Right lobe of liver (tissue), 6 donors: ENCODE measurements around the gene IFNAR1. TPM values are rescaled to one million over a fixed set of nuclear protein-coding genes. Genes with fewer than 3 reads are reported as not detected.

Experiments
- ATAC-seq, 4 donors: fragments of 200-7000 bp; cut with Tn5 transposase; one replicate each; pipeline ENCODE4 v1.9.1; 2020; ENCODE audit warnings: mild to moderate bottlenecking in 4 of 4, moderate library complexity in 4 of 4
- DNase-seq, 3 donors: peaks; one replicate each; pipeline ENCODE4 v3.0.0-alpha.2; 2020
- H3K27ac ChIP-seq, 3 donors: fragments of 200-600 bp; one replicate each; pipeline ENCODE4 v1.8.0; 2022
- H3K27me3 ChIP-seq, 2 donors: fragments of 200-600 bp; one replicate each; pipeline ENCODE4 v1.8.0; 2022
- H3K36me3 ChIP-seq, 4 donors: fragments of 200-600 bp; sonication (generic) in 1 of 4; one replicate each; pipeline versions ENCODE4 v1.5.1 to v1.8.0; 2017 to 2022; ENCODE audit warnings: control low read depth in 1 of 4
- H3K4me1 ChIP-seq, 4 donors: fragments of 200-600 bp; sonication (generic) in 1 of 4; one replicate each; pipeline versions ENCODE4 v1.5.1 to v1.8.0; 2017 to 2022; ENCODE audit warnings: control low read depth in 1 of 4
- H3K4me3 ChIP-seq, 3 donors: fragments of 200-600 bp; one replicate each; pipeline ENCODE4 v1.8.0; 2022
- H3K9me3 ChIP-seq, 4 donors: fragments of 200-600 bp; sonication (generic) in 1 of 4; one replicate each; pipeline versions ENCODE4 v1.5.1 to v1.8.0; 2017 to 2022; ENCODE audit warnings: control low read depth in 1 of 4
- CTCF ChIP-seq, 4 donors: fragments of 200-600 bp in 3 of 4; fragments of 450-650 bp in 1 of 4; IDR thresholded peaks; one replicate each; pipeline versions ENCODE4 v1.5.1 to v1.8.0; 2016 to 2022; ENCODE audit warnings: antibody characterized with exemption in 4 of 4, mild to moderate bottlenecking in 2 of 4
- POLR2A ChIP-seq: fragments of 450-650 bp; IDR thresholded peaks from one replicate; pipeline ENCODE4 v1.6.1; 2017; ENCODE audit warnings: antibody characterized with exemption, mild to moderate bottlenecking
- WGBS: methylation state at CpG from one replicate; pipeline ENCODE4 v1.1.6; 2018; ENCODE audit warnings: low coverage, low lambda C conversion rate; ENCODE audit not compliant: insufficient coverage; ENCODE audit errors: missing lambda C conversion rate; 5-methylcytosine and 5-hydroxymethylcytosine counted together
- intact Hi-C, 2 donors: fragments of 100-400 bp; cut with DNase I; formaldehyde crosslinking; loops; one replicate each; pipeline versions ENCODE4 v1.11.2 to v1.14.1; 2022
- total RNA-seq, 6 experiments: library from RNA; depleted of rRNA in 2 of 6; stranded (reverse); fragments of >200 nt in 2 of 6; fragmentation: NEBNext Ultra II Directional in 3 of 6; extraction: Animal tissue kit (Norgen Biotek cat#: 25700) in 3 of 6; gene quantifications; one replicate each; pipeline versions ENCODE4 v1.1.0 to v1.2.4, GENCODE V29; 2016 to 2023
- donor health status: DM: no; HTN: yes; CAD: no.
- donor health status: DM: no; HTN: no; CAD: no.
- donor health status: DM: no; HTN: no; CAD: no.
- donor health status: DM: no; HTN: yes; CAD: no.
- donor health status: DM: no; HTN: yes; CAD: no.

The IFNAR1 gene
- total RNA-seq, 6 experiments from 2014 or later = 31.6 to 68.2 (median 48.6) TPM

- DNase-seq (no peak), ATAC-seq (no peak)
- TF ChIP-seq POLR2A = no peak
- H3K9me3 ChIP-seq = no peaks in the 10 kb centered on the region
- peaks cover 0 to 26% (median 3%) of the 10 kb centered on the region in 4 donors for H3K36me3 ChIP-seq
- peaks cover 0 to 13% (median 6%) of the 10 kb centered on the region in 4 donors for H3K4me1 ChIP-seq
- H3K4me3 ChIP-seq = no peak overlapping the region
- H3K27ac ChIP-seq = no peak overlapping the region
- 73% methylated on average over 2 of the region's 7 CpGs for WGBS
- H3K27me3 ChIP-seq = no peaks in the 10 kb centered on the region
- intact Hi-C loops = no loop called here
Measured at GRCh38 chr21:33293811-33294216, 31.0 kb upstream of the IFNAR1 start.

DNA sequence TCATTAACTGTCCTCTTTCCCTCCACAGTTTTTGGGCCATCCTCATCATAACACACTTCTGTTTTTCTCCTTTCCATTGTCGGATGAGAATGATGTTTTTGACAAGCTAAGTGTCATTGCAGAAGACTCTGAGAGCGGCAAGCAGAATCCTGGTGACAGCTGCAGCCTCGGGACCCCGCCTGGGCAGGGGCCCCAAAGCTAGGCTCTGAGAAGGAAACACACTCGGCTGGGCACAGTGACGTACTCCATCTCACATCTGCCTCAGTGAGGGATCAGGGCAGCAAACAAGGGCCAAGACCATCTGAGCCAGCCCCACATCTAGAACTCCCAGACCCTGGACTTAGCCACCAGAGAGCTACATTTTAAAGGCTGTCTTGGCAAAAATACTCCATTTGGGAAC lies 28.6 kb upstream of the IFNAR1 start:
- no peak overlapping the region for H3K4me3 ChIP-seq

GRCh38 chr21:33299181-33299752 lies 25.5 kb upstream of the IFNAR1 start:
- Histone ChIP-seq H3K4me3 (no peak overlapping the region), H3K36me3 (peaks cover 0 to 6% (median 3%) of the 10 kb centered on the region in 4 donors), H3K9me3 (no peaks in the 10 kb centered on the region), H3K27me3 (no peaks in the 10 kb centered on the region), H3K27ac (peak overlapping the region in 1 of 3 donors; percentile 34), H3K4me1 (peaks cover 0 to 25% (median 7%) of the 10 kb centered on the region in 4 donors)
- DNase-seq (no peak), ATAC-seq (peak in 3 of 4 donors; percentile 27 to 34 (median 28))
- intact Hi-C loops = no loop called here
- WGBS = 68% methylated on average over 5 of the region's 5 CpGs
- TF ChIP-seq POLR2A (no peak), CTCF (IDR thresholded peaks at IDR 0.05) (no peak)

More for the DNA sequence above, 28.6 kb upstream of the IFNAR1 start:
- Histone ChIP-seq H3K36me3 (peaks cover 0 to 26% (median 3%) of the 10 kb centered on the region in 4 donors), H3K27ac (no peak overlapping the region), H3K27me3 (no peaks in the 10 kb centered on the region), H3K4me1 (peaks cover 0 to 9% (median 0%) of the 10 kb centered on the region in 4 donors), H3K9me3 (no peaks in the 10 kb centered on the region)
- ATAC-seq (no peak), DNase-seq (no peak)
- intact Hi-C loops = no loop called here
- 98% methylated on average over 4 of the region's 6 CpGs for WGBS
- TF ChIP-seq POLR2A (no peak), CTCF (IDR thresholded peaks at IDR 0.05) (no peak)

- intact Hi-C loops = no loop called here
- Histone ChIP-seq H3K4me3 (no peak overlapping the region), H3K27me3 (no peaks in the 10 kb centered on the region), H3K4me1 (peaks cover 0 to 39% (median 15%) of the 10 kb centered on the region in 4 donors), H3K27ac (peak overlapping the region; percentile 39 to 67 (median 44)), H3K36me3 (peaks cover 0 to 6% (median 3%) of the 10 kb centered on the region in 4 donors), H3K9me3 (no peaks in the 10 kb centered on the region)
- TF ChIP-seq POLR2A (no peak), CTCF (IDR thresholded peaks at IDR 0.05) (no peak)
- WGBS = 50% methylated on average over 9 of the region's 10 CpGs
- no peak for DNase-seq
- peak in 3 of 4 donors; percentile 17 to 40 (median 39) for ATAC-seq
Measured at GRCh38 chr21:33300701-33301631, 23.8 kb upstream of the IFNAR1 start.

DNA sequence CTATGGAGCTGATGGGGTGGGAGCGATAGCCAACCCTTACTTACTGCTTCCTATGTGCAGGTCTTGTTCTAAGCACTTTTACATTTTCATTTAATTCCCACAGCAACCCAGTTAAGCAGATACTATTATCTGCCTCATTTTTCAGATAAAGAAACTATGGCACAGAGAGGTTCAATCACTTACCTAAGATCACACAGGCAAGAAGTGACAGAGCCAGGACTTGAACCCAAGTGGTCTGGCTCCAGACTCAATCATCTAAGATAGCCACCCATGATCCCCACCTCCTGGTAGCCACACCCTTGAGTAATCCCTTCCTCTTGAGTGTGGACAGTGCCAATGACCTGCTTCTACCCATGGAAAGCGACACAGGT lies 23.2 kb upstream of the IFNAR1 start:
- 88% methylated on average over 2 of the region's 2 CpGs for WGBS
- no peak for TF ChIP-seq POLR2A
- no peak for TF ChIP-seq CTCF (IDR thresholded peaks at IDR 0.05)
- no peak for ATAC-seq
- Histone ChIP-seq H3K27me3 (no peaks in the 10 kb centered on the region), H3K9me3 (no peaks in the 10 kb centered on the region), H3K36me3 (peaks cover 0 to under 1% (median 0%) of the 10 kb centered on the region in 4 donors), H3K4me3 (no peak overlapping the region), H3K4me1 (peaks cover 0 to 39% (median 15%) of the 10 kb centered on the region in 4 donors), H3K27ac (peak overlapping the region; percentile 39 to 67 (median 44))
- DNase-seq = no peak
- intact Hi-C loops = no loop called here
